ENCODE measurements around the gene CLEC2L. TPM values are rescaled to one million over a fixed set of nuclear protein-coding genes. Genes with fewer than 3 reads are reported as not detected.

CLEC2L gene
- total RNA-seq, 1 experiment from 2014 or later = not detected

- Histone ChIP-seq H3K9me3 (replicated peaks) (peaks cover 6% of the 10 kb centered on the region; the same call in 1 of the 2 replicates), H3K27me3 (no peaks in the 10 kb centered on the region), H3K4me3 (no peak overlapping the region), H3K27ac (no peak overlapping the region), H3K36me3 (no peaks in the 10 kb centered on the region), H3K4me1 (no peaks in the 10 kb centered on the region; the same call in 1 of the 2 replicates)
- DNase-seq = no peak
These were observed 36.7 kb downstream of the CLEC2L start for GRCh38 chr7:139560199-139560598.

DNA sequence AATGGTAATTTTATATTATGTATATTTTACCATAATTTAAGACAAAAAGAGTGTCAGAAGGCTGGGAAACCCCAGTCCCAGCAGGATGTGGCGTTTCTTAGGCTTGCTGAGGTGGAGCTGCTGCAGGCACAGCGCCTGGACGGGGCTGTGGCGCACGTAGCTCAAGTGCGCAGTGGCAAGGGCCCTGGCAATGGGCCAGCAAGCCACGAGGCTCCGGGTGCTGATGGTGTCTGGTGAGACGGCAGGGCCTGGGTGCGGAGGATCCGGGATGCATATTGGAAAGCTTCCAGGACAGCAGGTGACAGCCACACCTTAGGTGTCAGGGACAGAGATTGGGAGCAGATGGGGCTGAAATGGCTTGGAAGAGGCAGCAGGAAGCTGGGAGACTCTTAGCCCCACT is 37.2 kb downstream of the CLEC2L start:
- no peaks in the 10 kb centered on the region for H3K27me3 ChIP-seq
- no peak overlapping the region for H3K4me3 ChIP-seq
- no peaks in the 10 kb centered on the region for H3K36me3 ChIP-seq
- no peak overlapping the region for H3K27ac ChIP-seq
- DNase-seq = no peak
- H3K4me1 ChIP-seq = no peaks in the 10 kb centered on the region; the same call in 1 of the 2 replicates
- peaks cover 6% of the 10 kb centered on the region; the same call in 1 of the 2 replicates for H3K9me3 ChIP-seq (replicated peaks)

DNA sequence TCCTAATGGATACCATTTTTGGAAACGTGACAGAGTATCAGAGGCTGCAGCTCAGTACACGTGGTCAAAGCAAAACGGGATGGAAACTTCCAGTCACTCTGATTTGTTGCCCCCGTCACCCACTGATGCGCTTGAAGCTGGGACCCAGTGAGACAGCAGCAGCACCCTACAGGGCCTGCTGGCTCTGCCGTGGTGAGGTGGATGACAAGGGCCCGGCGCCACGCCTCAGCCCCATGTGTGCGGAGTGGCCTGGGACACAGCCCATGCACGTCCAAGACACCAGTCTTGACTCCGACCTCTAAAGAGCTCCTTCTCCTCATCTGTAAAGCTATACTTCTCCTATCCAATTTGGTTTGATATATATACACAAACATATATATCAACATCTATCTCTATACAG is 39.0 kb downstream of the CLEC2L start:
- no peak for DNase-seq
- Histone ChIP-seq H3K9me3 (replicated peaks) (peaks cover 6% of the 10 kb centered on the region; the same call in 1 of the 2 replicates), H3K27ac (no peak overlapping the region)

DNA sequence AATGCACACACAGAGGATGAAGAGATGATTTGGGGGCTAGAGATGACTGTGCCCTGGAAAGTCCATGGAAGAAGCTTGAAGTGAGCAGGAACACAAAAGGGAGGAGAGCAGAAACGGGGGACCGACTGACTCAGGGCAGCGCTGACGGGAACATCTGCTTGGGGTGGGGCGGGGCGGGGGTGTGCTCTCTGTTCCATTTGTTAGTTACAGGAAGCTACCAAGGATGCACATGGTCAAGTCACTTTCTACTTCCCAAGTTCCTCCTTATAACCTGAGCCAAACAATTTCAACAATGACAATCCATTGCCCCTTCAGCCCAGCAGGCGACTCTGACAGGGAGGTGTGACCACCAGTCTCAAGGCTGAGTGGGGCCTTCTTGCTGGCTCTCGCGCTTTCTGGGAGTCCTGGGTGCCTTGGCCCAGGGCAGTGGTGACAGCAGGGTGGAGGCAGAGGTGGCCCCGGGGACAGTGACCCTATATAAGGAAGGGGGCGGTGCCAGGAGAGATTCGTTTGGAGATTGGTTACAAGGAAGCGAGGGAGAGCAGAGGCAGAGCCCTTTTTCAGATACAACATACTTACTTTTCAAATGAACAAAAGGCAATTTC is 39.6 kb downstream of the CLEC2L start:
- DNase-seq = no peak
- Histone ChIP-seq H3K27me3 (no peaks in the 10 kb centered on the region), H3K36me3 (no peaks in the 10 kb centered on the region), H3K4me1 (no peaks in the 10 kb centered on the region; the same call in 1 of the 2 replicates), H3K27ac (no peak overlapping the region), H3K4me3 (no peak overlapping the region), H3K9me3 (replicated peaks) (peaks cover 6% of the 10 kb centered on the region; the same call in 1 of the 2 replicates)

More for the DNA sequence above, 39.0 kb downstream of the CLEC2L start:
- Histone ChIP-seq H3K4me1 (no peaks in the 10 kb centered on the region; the same call in 1 of the 2 replicates), H3K27me3 (no peaks in the 10 kb centered on the region), H3K36me3 (no peaks in the 10 kb centered on the region), H3K4me3 (no peak overlapping the region)

DNA sequence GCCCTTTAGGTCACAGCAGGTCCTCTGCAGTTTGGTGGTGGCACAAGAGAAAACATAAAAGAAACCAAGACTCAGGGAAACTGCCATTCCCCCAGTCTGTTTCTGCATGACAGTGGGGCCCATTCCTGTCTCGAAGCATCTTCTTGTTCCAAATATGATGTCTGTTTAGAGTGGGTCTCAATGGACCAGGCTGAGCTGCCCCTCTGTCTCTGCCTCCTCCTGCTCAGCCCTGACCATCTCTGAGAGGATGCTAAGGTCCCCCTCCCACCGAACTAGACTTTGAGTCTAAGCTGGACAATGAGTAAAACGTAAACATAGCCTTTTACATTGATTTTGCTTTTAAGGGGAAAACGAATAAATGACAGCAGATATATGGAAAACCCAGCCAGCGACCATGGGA is 40.4 kb downstream of the CLEC2L start:
- Histone ChIP-seq H3K27ac (no peak overlapping the region), H3K4me1 (no peaks in the 10 kb centered on the region; the same call in 1 of the 2 replicates)

GRCh38 chr7:139566075-139566474 is 42.6 kb downstream of the CLEC2L start:
- Histone ChIP-seq H3K9me3 (replicated peaks) (no peaks in the 10 kb centered on the region), H3K27ac (no peak overlapping the region), H3K4me1 (no peaks in the 10 kb centered on the region; the same call in 1 of the 2 replicates), H3K4me3 (no peak overlapping the region), H3K27me3 (no peaks in the 10 kb centered on the region), H3K36me3 (no peaks in the 10 kb centered on the region)
- DNase-seq = no peak

More for the DNA sequence above, 40.4 kb downstream of the CLEC2L start:
- Histone ChIP-seq H3K27me3 (no peaks in the 10 kb centered on the region), H3K36me3 (no peaks in the 10 kb centered on the region), H3K4me3 (no peak overlapping the region), H3K9me3 (replicated peaks) (peaks cover 6% of the 10 kb centered on the region; the same call in 1 of the 2 replicates)
- no peak for DNase-seq

DNA sequence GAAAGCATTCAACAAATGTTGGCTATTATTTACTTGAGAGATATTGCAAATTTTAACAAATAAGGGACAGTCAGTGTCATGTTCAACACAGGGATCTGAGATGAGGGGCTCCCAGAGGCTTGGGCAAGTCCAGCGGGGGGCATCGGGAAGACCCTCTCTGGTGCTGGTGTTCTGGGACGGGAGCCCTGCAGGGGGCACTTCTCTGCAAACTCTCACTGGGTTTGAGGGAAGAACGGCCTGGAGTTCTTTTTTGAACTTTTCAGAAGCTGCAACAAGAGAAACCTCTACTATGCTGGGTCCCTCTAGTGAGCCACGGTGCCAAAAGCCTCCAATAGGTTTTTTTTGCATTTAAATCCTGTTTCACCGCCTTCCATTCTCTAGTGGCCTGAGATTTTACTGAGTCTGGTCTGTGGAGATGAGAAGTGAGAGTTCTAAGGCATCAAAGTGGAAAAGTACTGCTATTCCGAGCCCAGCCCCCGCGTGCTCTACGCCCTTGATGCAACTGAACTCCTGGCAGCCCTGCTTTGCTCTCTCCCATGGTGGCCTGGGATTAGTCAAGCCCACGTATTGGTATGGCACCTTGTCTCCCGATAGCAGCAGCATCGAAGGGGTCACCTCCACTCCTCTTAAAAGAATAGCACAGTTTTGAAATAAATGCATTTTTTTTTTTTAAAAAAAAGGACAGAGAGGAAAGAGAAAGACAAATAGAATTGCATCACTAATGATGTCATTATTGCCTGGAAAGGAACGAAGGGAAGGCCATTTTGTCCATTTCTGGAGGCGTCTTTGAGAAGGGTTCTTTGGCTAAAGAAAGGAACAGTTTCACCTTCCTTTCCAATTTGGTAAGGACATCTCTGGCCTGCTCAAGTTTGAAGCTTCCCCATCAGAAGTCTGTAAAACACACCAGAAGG is 43.5 kb downstream of the CLEC2L start:
- no peak for DNase-seq
- no peaks in the 10 kb centered on the region for H3K9me3 ChIP-seq (replicated peaks)
- H3K4me3 ChIP-seq = no peak overlapping the region
- H3K27ac ChIP-seq = no peak overlapping the region
- no peaks in the 10 kb centered on the region; the same call in 1 of the 2 replicates for H3K4me1 ChIP-seq
- no peaks in the 10 kb centered on the region for H3K27me3 ChIP-seq
- no peaks in the 10 kb centered on the region for H3K36me3 ChIP-seq

- no peaks in the 10 kb centered on the region for H3K36me3 ChIP-seq
- H3K27me3 ChIP-seq = no peaks in the 10 kb centered on the region
- H3K9me3 ChIP-seq (replicated peaks) = no peaks in the 10 kb centered on the region
- DNase-seq = no peak
- no peaks in the 10 kb centered on the region; the same call in 1 of the 2 replicates for H3K4me1 ChIP-seq
- H3K27ac ChIP-seq = no peak overlapping the region
- H3K4me3 ChIP-seq = no peak overlapping the region
These were observed 44.3 kb downstream of the CLEC2L start for GRCh38 chr7:139567647-139568345.

- no peaks in the 10 kb centered on the region; the same call in 1 of the 2 replicates for H3K4me1 ChIP-seq
- no peaks in the 10 kb centered on the region for H3K27me3 ChIP-seq
- H3K4me3 ChIP-seq = no peak overlapping the region
- no peaks in the 10 kb centered on the region for H3K9me3 ChIP-seq (replicated peaks)
- no peak overlapping the region for H3K27ac ChIP-seq
- DNase-seq = no peak
- no peaks in the 10 kb centered on the region for H3K36me3 ChIP-seq
These were observed 44.8 kb downstream of the CLEC2L start for GRCh38 chr7:139568346-139568675.

- no peak for DNase-seq
- Histone ChIP-seq H3K9me3 (replicated peaks) (no peaks in the 10 kb centered on the region), H3K27ac (no peak overlapping the region), H3K4me1 (no peaks in the 10 kb centered on the region; the same call in 1 of the 2 replicates), H3K27me3 (no peaks in the 10 kb centered on the region), H3K4me3 (no peak overlapping the region), H3K36me3 (no peaks in the 10 kb centered on the region)
These were observed 45.5 kb downstream of the CLEC2L start for GRCh38 chr7:139568813-139569490.

DNA sequence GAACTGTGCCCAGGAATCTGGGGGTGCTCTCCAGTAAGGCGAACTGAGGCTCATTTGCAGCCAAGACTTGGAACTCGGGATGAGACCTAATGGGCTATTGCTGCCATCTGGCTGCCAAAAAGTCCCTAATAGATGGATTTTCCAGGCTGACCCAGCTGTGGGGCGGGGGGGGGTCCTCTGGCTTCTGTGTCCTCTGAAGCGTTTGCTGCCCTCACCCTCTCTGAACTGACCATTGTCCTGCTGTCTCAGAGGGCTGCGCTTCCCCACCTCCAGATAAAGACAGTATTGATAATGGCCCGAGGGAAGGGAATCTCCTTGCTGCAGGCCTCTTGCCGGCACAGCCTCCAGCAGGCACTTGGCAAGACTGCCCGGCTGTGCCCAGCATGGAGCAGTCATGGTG is 46.6 kb downstream of the CLEC2L start:
- Histone ChIP-seq H3K27ac (no peak overlapping the region), H3K9me3 (replicated peaks) (no peaks in the 10 kb centered on the region), H3K4me1 (no peaks in the 10 kb centered on the region; the same call in 1 of the 2 replicates), H3K4me3 (no peak overlapping the region), H3K36me3 (no peaks in the 10 kb centered on the region), H3K27me3 (no peaks in the 10 kb centered on the region)
- no peak for DNase-seq

DNA sequence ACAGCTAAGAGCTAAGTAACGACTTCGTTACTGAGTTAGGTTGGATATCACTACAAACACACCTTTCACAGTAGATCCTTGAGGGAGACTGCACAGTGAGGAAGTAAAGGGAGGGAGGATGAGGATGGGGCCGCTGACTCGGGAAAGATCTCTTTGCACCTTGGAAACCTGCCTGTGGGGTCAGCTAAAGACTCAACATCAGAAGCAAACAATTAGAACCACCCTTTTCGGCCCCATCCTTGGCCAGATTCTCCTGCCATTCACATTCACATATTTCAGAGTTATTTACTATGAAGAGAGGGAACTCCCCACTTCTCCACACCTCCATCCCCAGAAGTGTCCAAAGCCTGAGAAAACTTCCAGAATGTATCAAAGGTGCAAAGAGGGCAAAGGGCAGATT is 47.1 kb downstream of the CLEC2L start:
- no peaks in the 10 kb centered on the region for H3K36me3 ChIP-seq

DNA sequence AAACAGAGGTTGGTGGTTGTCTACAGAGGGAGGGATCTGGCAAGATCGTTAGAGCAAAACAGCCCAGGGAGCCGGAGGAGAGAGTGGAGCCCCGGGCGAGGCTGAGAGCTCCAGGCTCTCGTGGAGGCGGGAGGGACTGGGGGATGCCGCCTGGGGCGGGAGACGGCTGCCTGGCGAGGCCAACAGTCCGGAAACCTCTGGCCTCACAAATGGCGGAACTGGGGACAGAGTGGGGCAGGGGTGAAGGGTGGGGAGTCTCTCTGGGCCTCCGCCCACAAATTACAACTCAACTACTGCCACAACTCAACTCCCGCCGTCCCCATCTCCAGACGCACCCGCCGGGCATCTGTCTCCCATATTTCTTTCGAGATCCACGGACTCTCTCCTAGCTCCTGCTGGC is 47.7 kb downstream of the CLEC2L start:
- no peak overlapping the region for H3K4me3 ChIP-seq
- no peaks in the 10 kb centered on the region for H3K36me3 ChIP-seq
- no peak for DNase-seq
- H3K27me3 ChIP-seq = no peaks in the 10 kb centered on the region
- H3K4me1 ChIP-seq = no peaks in the 10 kb centered on the region
- no peaks in the 10 kb centered on the region for H3K9me3 ChIP-seq (replicated peaks)
- no peak overlapping the region for H3K27ac ChIP-seq

More for the DNA sequence above, 47.1 kb downstream of the CLEC2L start:
- Histone ChIP-seq H3K27ac (no peak overlapping the region), H3K4me3 (no peak overlapping the region), H3K4me1 (no peaks in the 10 kb centered on the region), H3K27me3 (no peaks in the 10 kb centered on the region), H3K9me3 (replicated peaks) (no peaks in the 10 kb centered on the region)
- no peak for DNase-seq

DNA sequence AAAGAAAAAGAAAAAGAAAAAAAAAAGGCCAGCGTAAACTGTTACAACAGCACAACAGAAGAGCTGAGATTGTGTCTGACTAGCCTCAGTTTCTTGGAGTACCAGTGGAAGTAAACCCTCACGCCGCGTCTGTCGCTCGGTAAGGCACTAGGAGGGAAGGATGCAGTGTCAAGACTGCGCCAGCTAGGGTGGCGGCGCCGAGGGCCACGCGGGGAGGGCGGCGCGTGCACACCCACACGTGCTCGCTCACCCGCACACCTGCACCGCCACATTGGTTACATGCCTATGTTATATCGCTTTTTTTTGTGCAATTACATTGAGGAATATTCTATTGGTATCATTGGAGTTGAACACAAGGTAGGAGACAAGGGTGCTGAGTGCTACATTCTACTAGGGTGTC is 48.2 kb downstream of the CLEC2L start:
- no peaks in the 10 kb centered on the region for H3K9me3 ChIP-seq (replicated peaks)
- H3K4me3 ChIP-seq = no peak overlapping the region
- no peak for DNase-seq
- no peaks in the 10 kb centered on the region for H3K36me3 ChIP-seq
- no peak overlapping the region for H3K27ac ChIP-seq
- H3K4me1 ChIP-seq = no peaks in the 10 kb centered on the region
- no peaks in the 10 kb centered on the region for H3K27me3 ChIP-seq

Data from SJCRH30 (cell line).